Measurements from ENCODE around the gene ANKRD27.

DNA sequence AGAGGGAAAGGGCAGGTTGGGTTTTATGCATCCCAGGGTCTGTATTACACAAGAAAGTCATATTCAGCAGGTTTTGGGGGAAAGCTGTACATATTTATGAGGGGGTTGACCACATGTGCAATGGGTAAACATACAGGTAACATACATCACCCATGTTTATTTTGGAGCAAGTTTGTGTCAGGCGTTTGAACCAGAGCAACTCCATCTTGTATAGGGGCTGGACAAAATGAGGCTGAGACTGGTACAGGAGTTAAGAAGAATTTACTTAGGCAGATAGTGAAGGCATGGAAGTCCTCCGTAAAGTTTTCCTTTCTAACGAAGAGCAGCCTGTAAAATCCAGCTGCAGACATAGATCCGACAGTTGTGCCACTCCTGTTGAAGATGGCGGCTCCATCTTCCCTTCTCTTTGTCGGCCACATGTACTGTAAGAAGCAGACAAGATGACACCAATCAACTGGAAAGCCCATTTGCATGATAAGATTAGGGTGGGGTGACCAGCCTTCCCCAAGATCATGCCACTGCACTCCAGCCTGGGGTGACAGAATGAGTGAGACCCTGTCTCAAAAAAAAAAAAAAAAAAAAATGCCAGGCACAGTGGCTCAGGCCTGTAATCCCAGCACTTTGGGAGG, 12.0 kb upstream of the ANKRD27 start:
- TF ChIP-seq, protein P1, sequence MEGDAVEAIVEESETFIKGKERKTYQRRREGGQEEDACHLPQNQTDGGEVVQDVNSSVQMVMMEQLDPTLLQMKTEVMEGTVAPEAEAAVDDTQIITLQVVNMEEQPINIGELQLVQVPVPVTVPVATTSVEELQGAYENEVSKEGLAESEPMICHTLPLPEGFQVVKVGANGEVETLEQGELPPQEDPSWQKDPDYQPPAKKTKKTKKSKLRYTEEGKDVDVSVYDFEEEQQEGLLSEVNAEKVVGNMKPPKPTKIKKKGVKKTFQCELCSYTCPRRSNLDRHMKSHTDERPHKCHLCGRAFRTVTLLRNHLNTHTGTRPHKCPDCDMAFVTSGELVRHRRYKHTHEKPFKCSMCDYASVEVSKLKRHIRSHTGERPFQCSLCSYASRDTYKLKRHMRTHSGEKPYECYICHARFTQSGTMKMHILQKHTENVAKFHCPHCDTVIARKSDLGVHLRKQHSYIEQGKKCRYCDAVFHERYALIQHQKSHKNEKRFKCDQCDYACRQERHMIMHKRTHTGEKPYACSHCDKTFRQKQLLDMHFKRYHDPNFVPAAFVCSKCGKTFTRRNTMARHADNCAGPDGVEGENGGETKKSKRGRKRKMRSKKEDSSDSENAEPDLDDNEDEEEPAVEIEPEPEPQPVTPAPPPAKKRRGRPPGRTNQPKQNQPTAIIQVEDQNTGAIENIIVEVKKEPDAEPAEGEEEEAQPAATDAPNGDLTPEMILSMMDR (conservative IDR thresholded peaks at IDR 0.05 in 1 of 2, IDR thresholded peaks at IDR 0.05 in 1 of 2; ENCODE audit: extremely low read depth in 1 of 2, insufficient read depth in 1 of 2, low read depth in 1 of 2, low read length in 2 of 2) = no peak
- no peak for TF ChIP-seq EZH2 (IDR thresholded peaks at IDR 0.05; ENCODE audit: borderline replicate concordance, low read length)

All from mammary epithelial cell (primary cell).